T47D (cell line): ENCODE results near the gene RHBDD2.
"Not testable (repeated sequence)": the region's sequence is repeated elsewhere in the genome, so short reads cannot be mapped to it uniquely, and the experiment has no call there.

Source experiments
- DNase-seq, 2 experiments: peaks; one replicate each; pipeline versions ENCODE4 v3.0.0 to v3.0.0-alpha.2; 2011 to 2012; ENCODE audit warnings: low read depth in 1 of 2, low spot score in 1 of 2
- JUND ChIP-seq: IDR thresholded peaks from 2 replicates; pipeline ENCODE4 v1.6.1; 2012; ENCODE audit warnings: low read depth
- in situ Hi-C: cut with HindIII; loops from 2 replicates; pipeline ENCODE4 v1.10.0; 2016; ENCODE audit warnings: low sequenced_read_pairs, low pct_unique_long_range_greater_than_20kb

The RHBDD2 gene

DNA sequence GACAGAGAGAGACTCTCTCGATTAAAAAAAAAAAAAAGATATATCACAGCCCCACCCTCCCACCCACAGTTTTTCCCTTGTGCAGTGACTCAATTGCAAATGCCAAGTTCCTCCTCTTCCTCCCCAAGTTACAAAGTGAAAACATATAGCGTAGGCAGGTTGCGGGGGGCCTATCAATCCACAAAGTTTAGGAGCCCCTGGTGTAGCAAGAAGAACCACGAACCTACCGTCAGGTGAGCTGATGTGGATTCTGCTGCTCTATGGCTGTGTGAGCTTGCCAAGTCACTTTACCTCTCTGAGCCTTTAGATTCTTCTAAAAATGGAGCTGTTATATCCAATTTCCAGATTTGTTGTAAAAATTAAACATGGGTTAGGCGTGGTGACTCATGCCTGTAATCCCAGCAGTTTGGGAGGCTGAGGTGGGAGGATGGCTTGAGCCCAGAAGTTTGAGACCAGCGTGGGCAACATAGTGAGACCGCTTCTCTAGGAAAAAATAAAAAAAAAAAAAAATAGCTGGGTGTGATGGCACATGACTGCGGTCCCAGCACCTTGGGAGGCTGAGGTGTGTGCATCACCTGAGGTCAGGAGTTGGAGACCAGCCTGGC, 8.2 kb upstream of the RHBDD2 start:
- TF ChIP-seq JUND, result no peak
- in situ Hi-C loops, result no loop called here
- no peak for DNase-seq

DNA sequence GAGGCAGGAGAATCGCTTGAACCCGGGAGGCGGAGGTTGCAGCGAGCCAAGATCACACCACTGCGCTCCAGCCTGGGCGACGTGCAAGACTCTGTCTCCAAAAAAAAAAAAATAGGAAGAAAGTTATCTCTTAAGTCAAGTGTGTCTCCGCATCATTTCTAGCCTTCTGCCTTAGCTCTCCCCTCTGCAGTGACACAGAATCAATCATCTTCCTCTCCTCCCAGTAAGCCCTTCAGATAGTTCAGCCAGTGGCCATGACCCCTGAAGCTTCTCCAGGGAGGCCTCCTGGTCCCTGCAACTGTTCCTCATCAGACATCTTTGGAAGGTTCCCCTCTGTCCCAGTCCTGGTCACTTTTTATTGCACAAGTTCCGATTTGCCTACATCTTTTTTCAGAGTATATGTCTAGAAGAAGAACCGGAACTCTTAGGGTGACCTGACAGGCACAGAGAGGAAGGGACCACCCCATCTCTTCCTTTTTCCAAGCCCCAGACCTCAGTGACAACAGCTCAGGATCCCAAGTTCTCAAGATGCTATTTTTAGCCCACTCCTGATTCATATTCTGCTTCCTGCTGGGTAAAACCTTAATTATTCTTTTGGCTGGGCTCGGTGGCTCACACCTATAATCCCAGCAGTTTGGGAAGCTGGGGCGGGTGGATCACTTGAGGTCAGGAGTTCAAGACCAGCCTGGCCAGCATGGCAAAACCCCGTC, 6.6 kb upstream of the RHBDD2 start:
- TF ChIP-seq JUND, result no peak
- DNase-seq, result no peak
- in situ Hi-C loops, result no loop called here

GRCh38 chr7:75874180-75874579, 4.7 kb upstream of the RHBDD2 start:
- DNase-seq, in situ Hi-C loops: not testable (repeated sequence)

DNA sequence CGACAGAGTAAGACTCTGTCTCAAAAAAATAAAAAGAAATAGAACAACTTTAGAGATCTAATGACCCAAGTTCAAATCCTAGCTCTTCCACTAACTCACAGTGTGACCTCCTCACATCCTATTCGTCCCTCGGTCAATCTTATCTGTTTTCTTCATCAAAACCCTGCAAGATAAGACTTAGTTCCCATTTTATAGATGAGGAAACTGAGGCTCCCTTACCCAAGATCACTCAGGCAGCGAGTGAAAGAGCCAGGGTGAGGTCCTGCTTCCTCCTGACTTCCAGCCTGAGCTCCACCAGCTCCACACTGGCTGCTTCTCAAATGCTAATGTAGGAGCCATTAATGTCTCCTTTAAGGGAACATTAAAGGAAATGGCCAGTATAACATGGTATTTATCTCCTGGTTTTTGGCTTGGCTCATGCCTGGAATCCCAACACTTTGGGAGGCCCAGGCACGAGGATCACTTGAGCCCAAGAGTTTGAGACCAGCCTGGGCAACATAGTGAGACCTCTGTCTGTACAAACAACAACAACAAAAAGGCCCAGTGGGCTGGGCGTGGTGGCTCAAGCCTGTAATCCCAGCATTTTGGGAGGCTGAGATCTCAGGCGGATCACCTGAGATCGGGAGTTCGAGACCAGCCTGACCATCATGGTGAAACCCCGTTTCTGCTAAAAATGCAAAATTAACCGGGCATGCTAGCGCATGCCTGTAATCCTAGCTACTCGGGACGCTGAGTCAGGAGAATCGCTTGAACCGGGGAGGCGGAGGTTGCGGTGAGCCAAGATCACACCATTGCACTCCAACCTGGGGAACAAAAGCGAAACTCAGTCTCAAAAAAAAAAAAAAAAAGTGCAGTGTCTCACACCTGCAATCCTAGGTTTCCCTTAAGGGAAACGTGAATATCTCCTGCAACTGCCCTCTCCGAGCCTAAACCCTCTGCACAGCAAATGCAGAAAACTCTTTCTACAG, 3.4 kb upstream of the RHBDD2 start:
- no peak for TF ChIP-seq JUND
- in situ Hi-C loops, result no loop called here
- DNase-seq, result no peak

DNA sequence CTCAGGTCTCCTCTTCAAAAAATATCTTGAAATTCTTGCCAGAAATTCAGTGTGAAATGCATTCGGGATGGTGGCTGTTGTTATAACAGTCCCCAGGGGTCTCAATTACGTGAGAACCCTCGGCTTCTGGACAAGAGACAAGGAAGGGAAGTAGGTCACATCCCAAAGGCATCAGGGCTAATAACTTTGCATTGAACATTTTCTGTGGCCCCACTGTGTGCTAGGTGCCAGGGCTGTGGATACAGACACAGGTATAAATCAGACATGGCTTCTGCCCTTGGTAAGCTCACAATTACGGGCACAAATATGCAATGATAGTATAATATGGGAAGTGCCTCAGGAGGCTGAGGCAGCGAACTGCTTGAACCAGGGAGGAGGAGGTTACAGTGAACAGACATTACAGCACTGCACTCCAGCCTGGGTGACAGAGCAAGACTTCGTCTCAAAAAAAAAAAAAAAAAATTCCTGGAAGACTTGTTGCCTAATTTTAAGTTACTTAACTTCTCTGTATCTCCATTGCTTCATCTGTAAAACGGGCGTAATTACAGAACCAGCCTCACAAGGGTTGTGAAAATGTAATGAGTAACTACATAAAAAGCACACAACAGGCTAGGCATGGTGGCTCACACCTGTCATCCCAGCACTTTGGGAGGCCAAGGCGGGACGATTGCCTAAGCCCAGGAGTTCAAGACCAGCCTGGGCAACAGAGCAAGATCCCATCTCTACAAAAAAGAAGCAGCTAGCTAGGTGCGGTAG, 2.5 kb upstream of the RHBDD2 start:
- in situ Hi-C loops, result no loop called here
- DNase-seq, result no peak
- TF ChIP-seq JUND, result no peak

DNA sequence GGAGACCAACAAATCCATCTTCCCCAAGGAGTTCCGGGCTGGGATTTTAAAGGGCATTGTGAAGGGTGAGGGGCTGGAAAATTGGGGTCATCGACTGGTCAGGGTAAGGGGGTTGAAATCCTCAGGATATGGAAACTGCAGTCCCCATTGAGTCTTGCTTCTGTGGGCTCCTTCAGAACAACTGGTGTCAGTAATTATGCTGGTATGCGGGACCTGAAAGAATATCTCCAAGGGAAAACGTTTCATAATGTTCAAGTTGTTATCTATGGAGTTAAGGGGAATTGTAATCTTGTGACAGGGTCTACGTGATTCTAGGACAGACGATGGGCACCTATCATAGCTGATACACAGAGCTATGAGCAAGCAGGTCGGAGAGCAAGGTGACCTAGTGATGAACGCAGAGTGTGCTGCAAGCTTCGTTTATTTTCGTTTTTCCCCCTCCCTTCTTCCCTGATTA, 494 bp upstream of the RHBDD2 start:
- no peak for DNase-seq
- in situ Hi-C loops, result no loop called here
- TF ChIP-seq JUND, result no peak

DNA sequence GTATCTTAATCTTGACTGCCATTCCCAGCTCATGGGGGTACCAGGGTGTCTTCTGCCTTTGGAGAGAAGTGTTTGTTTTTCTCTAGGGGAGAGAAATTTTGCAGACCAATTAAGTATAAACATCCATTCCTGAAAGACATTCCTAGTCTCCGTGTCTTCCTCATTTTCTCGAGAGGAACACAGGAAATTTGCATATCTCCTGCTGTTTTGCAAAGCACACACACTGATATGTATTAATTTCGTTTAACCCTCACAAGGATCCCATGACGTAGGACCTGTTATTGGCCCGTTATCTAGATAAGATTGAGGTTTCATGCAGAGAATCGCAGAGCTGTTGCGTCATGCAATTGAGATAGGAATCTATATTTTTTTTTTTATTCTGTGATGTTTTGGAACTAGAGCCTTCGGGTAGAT, 944 bp downstream of the RHBDD2 start:
- in situ Hi-C loops, result no loop called here
- DNase-seq, result no peak
- no peak for TF ChIP-seq JUND

DNA sequence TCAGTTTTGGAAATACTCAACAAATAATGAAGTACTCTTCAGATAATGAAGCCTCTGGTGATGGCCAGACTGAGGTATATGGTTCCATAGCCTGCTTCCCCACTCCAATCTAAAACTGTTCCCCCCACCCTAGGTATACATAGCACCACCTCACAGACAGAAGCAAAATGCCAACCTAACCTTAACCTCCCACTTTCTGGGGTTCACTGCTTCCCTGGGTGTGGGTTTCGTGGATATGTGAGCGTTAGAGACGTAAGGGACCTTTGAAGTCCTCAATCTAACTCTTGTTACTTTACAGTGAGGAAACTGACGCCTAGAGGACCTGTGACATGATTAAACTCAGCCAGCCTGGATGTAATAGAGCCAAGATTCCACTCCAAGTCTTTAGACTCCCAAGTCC, 1.4 kb downstream of the RHBDD2 start:
- in situ Hi-C loops, result no loop called here
- no peak for TF ChIP-seq JUND
- no peak for DNase-seq

- no peak for DNase-seq
- no peak for TF ChIP-seq JUND
- in situ Hi-C loops, result no loop called here
Observed at GRCh38 chr7:75881436-75882095, 2.7 kb downstream of the RHBDD2 start.

GRCh38 chr7:75883265-75883824, 4.5 kb downstream of the RHBDD2 start:
- in situ Hi-C loops, result not testable (repeated sequence)

GRCh38 chr7:75884476-75884875, 5.6 kb downstream of the RHBDD2 start:
- DNase-seq, result no peak
- TF ChIP-seq JUND, result no peak
- in situ Hi-C loops, result no loop called here

More at GRCh38 chr7:75883265-75883824, 4.5 kb downstream of the RHBDD2 start:
- not testable (repeated sequence) for DNase-seq

DNA sequence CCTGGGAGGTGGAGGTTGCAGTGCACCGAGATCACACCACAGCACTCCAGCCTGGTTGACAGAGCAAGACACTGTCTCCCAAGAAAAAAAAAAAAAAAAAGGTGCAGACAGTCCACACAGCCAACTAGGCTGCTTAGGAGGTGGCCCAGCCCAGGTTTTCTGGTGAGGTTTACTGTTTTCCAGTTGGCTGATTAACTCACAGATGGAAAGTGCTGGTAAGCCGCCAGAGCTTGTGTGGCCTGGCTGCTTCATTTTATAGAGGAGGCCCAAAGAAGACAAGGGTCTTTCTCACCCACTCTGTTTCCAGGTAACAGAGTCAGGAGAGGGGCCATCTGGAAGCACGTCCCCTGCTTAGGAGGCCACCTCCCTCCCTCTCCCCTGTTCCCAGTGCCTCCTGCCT, 6.2 kb downstream of the RHBDD2 start:
- no peak for DNase-seq
- in situ Hi-C loops, result no loop called here
- no peak for TF ChIP-seq JUND
